Renal cortex interstitium (tissue), 11 donors: ENCODE measurements around the gene ACAD9. TPM values are rescaled to one million over a fixed set of nuclear protein-coding genes. Genes with fewer than 3 reads are reported as not detected.
A peak's percentile ranks its signal among the peaks of the same experiment; 100 is the strongest.

ENCODE experiments used
- DNase-seq, 11 donors: peaks; one replicate each; pipeline ENCODE4 v3.0.0-alpha.2; 2013; ENCODE audit warnings: low read depth in 9 of 11, low spot score in 4 of 11; ENCODE audit errors: extremely low read depth in 1 of 11
- polyA plus RNA-seq, 3 donors: library from polyadenylated mRNA; unstranded; fragments of 120-200 nt; gene quantifications; one replicate each; pipeline ENCODE4 v1.2.1, GENCODE V29; 2013; ENCODE audit not compliant: insufficient read length in 3 of 3

The ACAD9 gene
- polyA plus RNA-seq, 3 donors: 39.5 to 49.2 (median 39.9) TPM

GRCh38 chr3:128851601-128852000, 27.8 kb upstream of the ACAD9 start:
- DNase-seq: no peak

GRCh38 chr3:128853826-128854225, 25.6 kb upstream of the ACAD9 start:
- no peak for DNase-seq

GRCh38 chr3:128854475-128854874, 24.9 kb upstream of the ACAD9 start:
- DNase-seq: no peak

GRCh38 chr3:128855569-128855968, 23.9 kb upstream of the ACAD9 start:
- no peak for DNase-seq

- DNase-seq: no peak
Observed at GRCh38 chr3:128858167-128858566, 21.3 kb upstream of the ACAD9 start.

GRCh38 chr3:128859630-128860029, 19.8 kb upstream of the ACAD9 start:
- no peak for DNase-seq

- DNase-seq: no peak
Observed at GRCh38 chr3:128861491-128861890, 17.9 kb upstream of the ACAD9 start.

- no peak for DNase-seq
Observed at GRCh38 chr3:128863560-128863959, 15.9 kb upstream of the ACAD9 start.

GRCh38 chr3:128864351-128864811, 15.0 kb upstream of the ACAD9 start:
- DNase-seq: no peak

GRCh38 chr3:128864849-128865804, 14.3 kb upstream of the ACAD9 start:
- peak in 2 of 11 donors; percentile 33 to 51 for DNase-seq

GRCh38 chr3:128867200-128868125, 12.0 kb upstream of the ACAD9 start:
- DNase-seq: no peak

- no peak for DNase-seq
Observed at GRCh38 chr3:128870347-128870746, 9.1 kb upstream of the ACAD9 start.

- DNase-seq: no peak
Observed at GRCh38 chr3:128872282-128872681, 7.1 kb upstream of the ACAD9 start.

GRCh38 chr3:128872744-128873143, 6.7 kb upstream of the ACAD9 start:
- no peak for DNase-seq

- no peak for DNase-seq
Observed at GRCh38 chr3:128873244-128874022, 6.0 kb upstream of the ACAD9 start.

- no peak for DNase-seq
Observed at GRCh38 chr3:128874481-128875180, 4.8 kb upstream of the ACAD9 start.

GRCh38 chr3:128875556-128876120, 3.8 kb upstream of the ACAD9 start:
- peak in 1 of 11 donors; percentile 17 for DNase-seq

GRCh38 chr3:128878011-128878457, 1.4 kb upstream of the ACAD9 start:
- DNase-seq: no peak
